HepG2 (cell line): Measurements from ENCODE around the gene LDLR. TPM values are rescaled to one million over a fixed set of nuclear protein-coding genes. Genes with fewer than 3 reads are reported as not detected.
"Not testable (repeated sequence)": the region's sequence is repeated elsewhere in the genome, so short reads cannot be mapped to it uniquely, and the experiment has no call there.

Experiments
- ATAC-seq: fragments of 200-7000 bp; cut with Tn5 transposase; 3 replicates; pipeline ENCODE4 v1.9.1; 2020; ENCODE audit warnings: mild to moderate bottlenecking, moderate library complexity
- BruUV-seq: library from RNA; stranded (reverse); fragments of 400-500 nt; replicated peaks from 2 replicates; lab custom pipeline; 2021; lab: Mats Ljungman, UMichigan
- CTCF ChIA-PET: fragments of 300-600 bp; formaldehyde crosslinking; extraction: SDS; loops from one replicate; lab custom pipeline; 2021; ENCODE audit warnings: low total read pairs, inconsistent platforms, low intra/inter-chr PET ratio; lab: Yijun Ruan, JAX
- POLR2A ChIA-PET: fragments of 350-600 bp; sonication (Branson Sonifier 250); formaldehyde crosslinking; loops from one replicate; lab custom pipeline; 2020; ENCODE audit warnings: antibody characterized with exemption, inconsistent platforms; lab: Yijun Ruan, JAX
- DNase-seq: peaks from one replicate; pipeline ENCODE4 v3.0.0-alpha.2; 2015; ENCODE audit warnings: low spot score
- FAIRE-seq: peaks from 3 replicates; lab custom pipeline; 2011; peaks lifted over from hg19 to GRCh38; lab: Jason Lieb, UNC
- H2AFZ ChIP-seq: one replicate; pipeline ENCODE4 v1.6.1; 2011; ENCODE audit warnings: low read length, inconsistent platforms
- H3K27ac ChIP-seq: fragments of 300-600 bp; 3 replicates; pipeline ENCODE4 v1.8.0; 2011; ENCODE audit warnings: mixed run types, mild to moderate bottlenecking, mixed read lengths, low read length, inconsistent platforms; ENCODE audit not compliant: insufficient read depth; ENCODE audit errors: extremely low read length
- H3K27me3 ChIP-seq, 2 experiments: fragments of 200-600 bp in 1 of 2; 2 replicates in 1 of 2; 3 replicates in 1 of 2; pipeline versions ENCODE4 v1.6.0 to v1.8.0; 2011; ENCODE audit warnings: low read length in 2 of 2, mild to moderate bottlenecking in 2 of 2, moderate library complexity in 2 of 2, inconsistent platforms in 1 of 2; ENCODE audit not compliant: insufficient read depth in 2 of 2, control insufficient read depth in 1 of 2
- H3K36me3 ChIP-seq, 2 experiments: fragments of 200-600 bp in 1 of 2; replicated peaks in 1 of 2; 2 replicates in 1 of 2; 3 replicates in 1 of 2; pipeline versions ENCODE4 v1.5.1 to v1.8.0; 2011; ENCODE audit warnings: low read length in 2 of 2, inconsistent platforms in 1 of 2; ENCODE audit not compliant: insufficient read depth in 2 of 2, control insufficient read depth in 1 of 2
- H3K4me1 ChIP-seq: 2 replicates; pipeline ENCODE4 v1.5.1; 2012; ENCODE audit warnings: low read length, inconsistent platforms; ENCODE audit not compliant: insufficient read depth
- H3K4me2 ChIP-seq: 2 replicates; pipeline ENCODE4 v1.6.0; 2011; ENCODE audit warnings: low read depth, low read length, inconsistent platforms
- H3K4me3 ChIP-seq, 3 experiments: fragments of 200-600 bp in 1 of 3; sonication (generic), shearing (Covaris generic) in 1 of 3; replicated peaks in 1 of 3; 2 replicates each; pipeline ENCODE4 v1.5.1; 2011 to 2016; ENCODE audit warnings: low read length in 3 of 3, inconsistent platforms in 2 of 3, low read depth in 2 of 3, mild to moderate bottlenecking in 2 of 3, control low read depth in 1 of 3, mixed read lengths in 1 of 3; ENCODE audit not compliant: insufficient read depth in 1 of 3
- H3K79me2 ChIP-seq: one replicate; pipeline ENCODE4 v1.6.1; 2011; ENCODE audit warnings: low read length, inconsistent platforms; ENCODE audit not compliant: insufficient read depth
- H3K9ac ChIP-seq: 2 replicates; pipeline ENCODE4 v1.6.0; 2011; ENCODE audit warnings: mild to moderate bottlenecking, low read depth, low read length, inconsistent platforms; ENCODE audit not compliant: insufficient read depth
- H3K9me3 ChIP-seq: 2 replicates; pipeline ENCODE4 v1.5.1; 2012; ENCODE audit warnings: mild to moderate bottlenecking, low read length
- H4K20me1 ChIP-seq: 2 replicates; pipeline ENCODE4 v1.6.0; 2011; ENCODE audit warnings: inconsistent platforms, mild to moderate bottlenecking, low read length, moderate library complexity; ENCODE audit not compliant: insufficient read depth
- RBM22 ChIP-seq: fragments of 200-400 bp; formaldehyde crosslinking; optimal IDR thresholded peaks from 2 replicates; pipeline ENCODE3; 2017; ENCODE audit warnings: mild to moderate bottlenecking, low read length, moderate library complexity
- ZIK1 ChIP-seq: sonication (generic); formaldehyde crosslinking; IDR thresholded peaks from 2 replicates; pipeline ENCODE4 v1.5.0; 2020; ENCODE audit warnings: mild to moderate bottlenecking, low read depth, missing genetic modification reagents, borderline replicate concordance
- ZNF121 ChIP-seq: sonication (generic); formaldehyde crosslinking; IDR thresholded peaks from 2 replicates; pipeline ENCODE4 v1.5.0; 2020; ENCODE audit warnings: mild to moderate bottlenecking, missing genetic modification reagents
- ZNF629 ChIP-seq: sonication (generic); formaldehyde crosslinking; conservative IDR thresholded peaks from 2 replicates; pipeline ENCODE4 v1.5.0; 2020; ENCODE audit warnings: missing genetic modification reagents
- ZNF703 ChIP-seq: sonication (generic); formaldehyde crosslinking; IDR thresholded peaks from 2 replicates; pipeline ENCODE4 v1.5.1; 2020; ENCODE audit warnings: missing genetic modification reagents, mild to moderate bottlenecking, moderate library complexity, borderline replicate concordance
- WGBS: methylation state at CpG from one replicate; pipeline ENCODE4 v1.1.6; 2017; ENCODE audit warnings: low lambda C conversion rate; 5-methylcytosine and 5-hydroxymethylcytosine counted together
- in situ Hi-C: cut with HindIII; loops from 2 replicates; pipeline ENCODE4 v1.10.0; 2017; ENCODE audit warnings: low pct_unique_long_range_greater_than_20kb; ENCODE audit not compliant: extremely low pct_ligation_motif_present
- intact Hi-C: fragments of 100-400 bp; cut with micrococcal nuclease; formaldehyde crosslinking; loops from one replicate; pipeline ENCODE4 v1.10.0; 2022; ENCODE audit not compliant: unreplicated experiment
- polyA plus RNA-seq, 8 experiments: library from polyadenylated mRNA; depleted of rRNA in 3 of 8; stranded (reverse) in 7 of 8; unstranded in 1 of 8; fragments of >200 nt; fragmentation: Illumina TruSeq in 4 of 8; extraction: Trizol in 4 of 8; gene quantifications; 2 replicates each; pipeline versions ENCODE4 v1.2.1 to v1.2.3, GENCODE V29; 2011 to 2016; ENCODE audit warnings: low read depth in 4 of 8, missing spikeins in 1 of 8, mixed read lengths in 1 of 8; ENCODE audit not compliant: insufficient read depth in 1 of 8
- total RNA-seq, 5 experiments: library from RNA; depleted of rRNA; stranded (reverse); fragments of >200 nt; fragmentation: Illumina TruSeq; extraction: Trizol; gene quantifications; 2 replicates each; pipeline ENCODE4 v1.2.3, GENCODE V29; 2016; ENCODE audit warnings: low read depth in 1 of 5

Gene LDLR
- total and polyA plus RNA-seq, 2 of the 13 experiments (the other 11 are each of a cell fraction or from before 2014, with no cell fraction given) = 51.6 to 92.5 TPM

DNA sequence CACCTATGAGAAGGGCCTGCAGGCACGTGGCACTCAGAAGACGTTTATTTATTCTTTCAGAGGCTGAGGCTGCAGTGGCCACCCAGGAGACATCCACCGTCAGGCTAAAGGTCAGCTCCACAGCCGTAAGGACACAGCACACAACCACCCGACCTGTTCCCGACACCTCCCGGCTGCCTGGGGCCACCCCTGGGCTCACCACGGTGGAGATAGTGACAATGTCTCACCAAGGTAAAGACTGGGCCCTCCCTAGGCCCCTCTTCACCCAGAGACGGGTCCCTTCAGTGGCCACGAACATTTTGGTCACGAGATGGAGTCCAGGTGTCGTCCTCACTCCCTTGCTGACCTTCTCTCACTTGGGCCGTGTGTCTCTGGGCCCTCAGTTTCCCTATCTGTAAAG is 33.9 kb downstream of the LDLR start:
- peaks cover 32 to 62% of the 10 kb centered on the region in 2 experiments for H3K36me3 ChIP-seq

GRCh38 chr19:11124157-11124556 is 34.9 kb downstream of the LDLR start:
- H3K79me2 ChIP-seq, H3K4me3 ChIP-seq, POLR2A ChIA-PET, in situ Hi-C loops, H2AFZ ChIP-seq, H3K27me3 ChIP-seq, DNase-seq, BruUV-seq, FAIRE-seq, H3K9me3 ChIP-seq, intact Hi-C loops, H3K27ac ChIP-seq, H3K9ac ChIP-seq, ATAC-seq, H3K4me2 ChIP-seq, CTCF ChIA-PET: not testable (repeated sequence)
- WGBS = 100% methylated on average over 4 of the region's 4 CpGs
- Histone ChIP-seq H4K20me1 (peaks cover 41% of the 10 kb centered on the region), H3K4me1 (peaks cover 31% of the 10 kb centered on the region), H3K36me3 (peaks cover 31 to 61% of the 10 kb centered on the region in 2 experiments)
- peak; percentile 69 for TF ChIP-seq ZNF121 (CRISPR knock-in tag)

More for the DNA sequence above, 33.9 kb downstream of the LDLR start:
- no peak overlapping the region for H3K4me3 ChIP-seq
- no peak overlapping the region for H3K27ac ChIP-seq
- intact Hi-C loops = no loop called here
- H3K27me3 ChIP-seq = no peaks in the 10 kb centered on the region
- ATAC-seq = no peak
- no peak overlapping the region for H2AFZ ChIP-seq
- H4K20me1 ChIP-seq = peaks cover 31% of the 10 kb centered on the region
- no peaks in the 10 kb centered on the region for H3K79me2 ChIP-seq
- WGBS = 97% methylated on average over 13 of the region's 13 CpGs
- H3K4me2 ChIP-seq = no peak overlapping the region
- TF ChIP-seq ZNF629 (CRISPR knock-in tag) (peak; percentile 80), ZIK1 (CRISPR knock-in tag) (no peak), RBM22 (peak; percentile 91), ZNF703 (CRISPR knock-in tag) (no peak)
- TF ChIP-seq, all 625 proteins: peak for 2
- in situ Hi-C loops = no loop called here
- ChIA-PET CTCF (no interaction called here), POLR2A (no interaction called here)
- FAIRE-seq (no peak), DNase-seq (no peak)
- no TSS peak for BruUV-seq
- H3K9ac ChIP-seq = no peak overlapping the region
- H3K4me1 ChIP-seq = peaks cover 21% of the 10 kb centered on the region
- no peaks in the 10 kb centered on the region for H3K9me3 ChIP-seq
